Measurements from ENCODE around the gene SAPCD2.

SAPCD2 gene

GRCh38 chr9:137014166-137014565, 56.2 kb downstream of the SAPCD2 start:
- ChIA-PET CTCF (interaction anchor here (0.9 to 1.3 kb wide), 2 partner anchors 12 to 21 kb away, joined by 3 read pairs; no protein-coding TSS in a partner anchor), POLR2A (no interaction called here)
- no peak for DNase-seq (ENCODE audit: extremely low spot score)
- TF ChIP-seq, protein P1, sequence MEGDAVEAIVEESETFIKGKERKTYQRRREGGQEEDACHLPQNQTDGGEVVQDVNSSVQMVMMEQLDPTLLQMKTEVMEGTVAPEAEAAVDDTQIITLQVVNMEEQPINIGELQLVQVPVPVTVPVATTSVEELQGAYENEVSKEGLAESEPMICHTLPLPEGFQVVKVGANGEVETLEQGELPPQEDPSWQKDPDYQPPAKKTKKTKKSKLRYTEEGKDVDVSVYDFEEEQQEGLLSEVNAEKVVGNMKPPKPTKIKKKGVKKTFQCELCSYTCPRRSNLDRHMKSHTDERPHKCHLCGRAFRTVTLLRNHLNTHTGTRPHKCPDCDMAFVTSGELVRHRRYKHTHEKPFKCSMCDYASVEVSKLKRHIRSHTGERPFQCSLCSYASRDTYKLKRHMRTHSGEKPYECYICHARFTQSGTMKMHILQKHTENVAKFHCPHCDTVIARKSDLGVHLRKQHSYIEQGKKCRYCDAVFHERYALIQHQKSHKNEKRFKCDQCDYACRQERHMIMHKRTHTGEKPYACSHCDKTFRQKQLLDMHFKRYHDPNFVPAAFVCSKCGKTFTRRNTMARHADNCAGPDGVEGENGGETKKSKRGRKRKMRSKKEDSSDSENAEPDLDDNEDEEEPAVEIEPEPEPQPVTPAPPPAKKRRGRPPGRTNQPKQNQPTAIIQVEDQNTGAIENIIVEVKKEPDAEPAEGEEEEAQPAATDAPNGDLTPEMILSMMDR (IDR thresholded peaks at IDR 0.05; ENCODE audit: control extremely low read depth, extremely low read depth, low read depth, missing control alignments) = no peak

DNA sequence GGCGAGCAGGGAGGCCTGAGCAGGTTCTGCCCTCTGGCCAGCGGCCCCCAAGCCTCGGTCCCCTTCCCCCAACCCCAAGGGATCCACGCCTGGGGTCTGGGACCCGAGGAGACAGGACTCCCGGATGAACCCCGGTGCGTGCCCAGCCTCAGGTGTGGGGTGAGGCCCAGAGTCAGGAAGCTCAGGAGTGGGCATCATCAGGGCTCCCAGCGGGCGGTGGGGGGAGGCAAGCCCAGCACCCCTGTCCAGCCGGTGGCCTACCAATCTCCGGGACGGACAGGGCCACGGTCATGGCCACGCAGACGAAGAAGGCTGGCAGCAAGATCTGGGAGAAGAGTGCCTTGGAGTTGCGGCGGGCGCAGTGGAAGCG, 56.8 kb downstream of the SAPCD2 start:
- POLR2A ChIA-PET = no interaction called here
- TF ChIP-seq, protein P1 (IDR thresholded peaks at IDR 0.05; ENCODE audit: control extremely low read depth, extremely low read depth, low read depth, missing control alignments) = no peak
- no peak for DNase-seq (ENCODE audit: extremely low spot score)
- CTCF ChIA-PET = no interaction called here

DNA sequence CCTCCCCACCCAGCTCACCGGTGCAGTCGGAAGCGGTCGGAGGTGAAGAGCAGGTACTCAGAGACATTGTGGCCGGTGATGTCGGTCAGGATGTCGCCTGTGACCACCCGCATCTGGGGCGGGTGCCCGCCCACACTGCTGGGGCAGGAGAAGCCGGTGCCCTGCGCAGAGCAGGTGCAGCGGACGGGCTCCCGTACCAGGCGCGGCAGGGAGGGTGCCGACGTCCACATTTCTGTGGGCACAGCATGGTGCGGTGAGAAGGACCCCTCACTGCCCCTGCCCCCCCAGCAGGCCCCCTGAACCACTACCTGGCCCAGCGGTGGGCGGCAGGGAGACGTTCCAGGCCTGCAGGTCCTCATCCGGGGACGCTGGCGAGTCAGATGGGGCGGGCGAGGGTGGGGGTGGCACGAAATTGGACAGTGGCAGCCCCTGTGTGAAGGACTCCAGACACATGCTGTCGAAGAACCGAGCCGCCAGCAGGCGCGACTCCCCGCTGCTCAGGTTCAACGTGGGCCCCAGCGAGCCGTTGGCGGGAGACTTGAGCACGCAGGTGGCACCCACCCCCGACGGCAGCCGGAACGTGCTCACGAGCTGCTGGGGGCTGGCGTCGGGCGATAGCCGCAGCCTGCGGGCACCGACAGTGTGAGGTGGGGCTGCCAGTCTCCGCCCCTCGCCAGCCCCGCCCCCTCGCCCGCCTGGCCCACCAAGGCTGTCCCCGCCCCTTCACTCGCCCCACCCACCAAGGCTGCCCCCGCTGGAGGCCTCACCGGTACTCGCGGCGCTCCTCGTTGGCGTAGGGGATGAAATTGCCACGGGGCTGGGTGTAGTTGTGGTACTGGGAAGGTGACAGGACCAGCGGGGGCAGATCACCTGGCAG, 57.4 kb downstream of the SAPCD2 start:
- TF ChIP-seq, protein P1 (IDR thresholded peaks at IDR 0.05; ENCODE audit: control extremely low read depth, extremely low read depth, low read depth, missing control alignments) = no peak
- DNase-seq (ENCODE audit: extremely low spot score) = no peak
- POLR2A ChIA-PET = no interaction called here
- CTCF ChIA-PET = interaction anchor here (2.3 kb wide), 1 partner anchor 16 kb away, joined by 9 read pairs; no protein-coding TSS in a partner anchor

All from GM10248 (cell line).